KG1 (cell line): ENCODE data around the gene SH3PXD2A.
"Not testable (repeated sequence)": the region's sequence is repeated elsewhere in the genome, so short reads cannot be mapped to it uniquely, and the experiment has no call there.

ENCODE experiments used
- DNase-seq: peaks from one replicate; lab custom pipeline; 2025; lab: John Stamatoyannopoulos, UW

The SH3PXD2A gene

GRCh38 chr10:103666087-103666761, 189.2 kb downstream of the SH3PXD2A start:
- no peak for DNase-seq

DNA sequence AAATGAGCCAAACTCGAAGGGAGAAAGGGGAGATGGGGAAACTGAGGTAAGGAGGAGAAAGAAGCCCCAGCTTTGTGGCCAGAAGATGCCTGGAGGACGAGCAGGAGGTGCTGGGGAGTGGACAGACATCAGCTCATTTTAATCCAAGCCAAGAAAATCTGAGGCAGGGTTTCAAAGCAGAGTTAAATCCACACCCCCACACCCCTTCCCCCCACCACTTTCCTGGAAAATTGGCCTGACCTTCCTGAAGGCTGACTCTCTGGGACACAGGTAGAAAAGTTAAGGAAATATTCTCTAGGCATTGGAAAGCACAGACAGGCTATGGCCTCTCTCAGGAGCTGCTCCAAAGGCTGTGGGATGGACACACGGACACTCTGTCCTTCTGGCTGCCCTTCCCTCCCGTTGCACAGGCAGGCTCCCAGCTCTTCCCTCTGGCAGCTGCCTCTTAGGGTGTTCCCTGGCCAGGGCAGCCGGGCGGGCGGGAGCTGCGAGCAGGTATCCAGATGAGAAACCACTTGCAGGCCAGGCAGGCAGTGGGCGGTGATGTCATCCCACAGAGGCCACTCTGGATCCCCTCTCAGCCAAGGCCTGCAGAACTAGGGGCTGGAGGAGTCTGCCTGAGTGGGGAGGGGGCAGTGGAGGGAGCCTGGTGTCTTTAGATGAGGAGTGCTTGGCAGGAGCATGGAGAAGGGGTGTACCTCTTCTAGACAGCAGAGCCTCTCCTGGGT, 190.1 kb downstream of the SH3PXD2A start:
- no peak for DNase-seq

GRCh38 chr10:103663802-103664201, 191.6 kb downstream of the SH3PXD2A start:
- DNase-seq: no peak

- DNase-seq: no peak
Measured at GRCh38 chr10:103663236-103663635, 192.1 kb downstream of the SH3PXD2A start.

DNA sequence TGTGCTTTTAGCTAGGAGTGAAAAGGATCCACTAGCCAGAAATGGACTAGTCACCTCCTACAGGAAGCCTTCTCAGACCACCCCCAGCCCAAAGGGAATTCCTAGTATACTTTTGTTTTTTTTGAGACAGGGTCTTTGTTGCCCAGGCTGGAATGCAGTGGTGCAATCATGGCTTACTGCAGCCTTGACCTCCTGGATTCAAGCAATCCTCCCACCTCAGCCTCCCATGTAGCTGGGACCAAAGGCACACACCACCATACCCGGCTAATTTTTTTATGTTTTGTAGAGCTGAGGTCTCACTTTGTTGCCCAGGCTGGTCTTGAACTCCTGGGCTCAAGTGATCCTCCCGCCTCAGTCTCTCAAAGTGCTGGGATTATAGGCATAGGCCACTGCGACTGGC, 192.7 kb downstream of the SH3PXD2A start:
- not testable (repeated sequence) for DNase-seq

- peak; percentile 64 for DNase-seq
Measured at GRCh38 chr10:103661198-103661950, 194.0 kb downstream of the SH3PXD2A start.

- DNase-seq: peak; percentile 51
Measured at GRCh38 chr10:103660364-103661197, 194.8 kb downstream of the SH3PXD2A start.

- DNase-seq: no peak
Measured at GRCh38 chr10:103659674-103660363, 195.6 kb downstream of the SH3PXD2A start.

- DNase-seq: no peak
Measured at GRCh38 chr10:103658049-103658577, 197.3 kb downstream of the SH3PXD2A start.

DNA sequence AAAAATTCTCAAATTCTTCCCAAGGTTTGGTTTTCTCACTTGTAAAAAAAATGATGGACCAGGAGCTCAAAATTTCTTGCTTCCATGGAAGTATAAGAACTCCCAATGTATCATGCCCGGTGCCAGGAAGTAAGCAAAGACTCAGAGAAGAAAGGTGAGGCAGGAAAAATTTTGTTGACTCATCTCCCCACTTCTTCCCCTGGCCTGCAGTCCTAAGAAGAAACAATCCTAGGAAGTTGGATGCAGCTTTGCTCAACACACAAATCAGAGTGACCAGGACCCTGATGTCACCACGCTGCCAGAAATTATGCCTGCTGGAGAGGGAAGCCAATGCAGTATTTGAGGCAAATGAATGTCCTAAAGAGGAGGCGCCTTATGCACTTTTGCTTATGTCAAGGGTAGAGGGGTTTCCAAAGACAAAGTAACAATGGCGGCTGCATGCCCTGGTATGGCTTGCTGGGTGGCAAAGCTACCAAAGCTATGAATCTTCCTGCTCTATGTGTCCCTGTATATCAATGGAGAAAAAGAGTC, 198.2 kb downstream of the SH3PXD2A start:
- DNase-seq: no peak

DNA sequence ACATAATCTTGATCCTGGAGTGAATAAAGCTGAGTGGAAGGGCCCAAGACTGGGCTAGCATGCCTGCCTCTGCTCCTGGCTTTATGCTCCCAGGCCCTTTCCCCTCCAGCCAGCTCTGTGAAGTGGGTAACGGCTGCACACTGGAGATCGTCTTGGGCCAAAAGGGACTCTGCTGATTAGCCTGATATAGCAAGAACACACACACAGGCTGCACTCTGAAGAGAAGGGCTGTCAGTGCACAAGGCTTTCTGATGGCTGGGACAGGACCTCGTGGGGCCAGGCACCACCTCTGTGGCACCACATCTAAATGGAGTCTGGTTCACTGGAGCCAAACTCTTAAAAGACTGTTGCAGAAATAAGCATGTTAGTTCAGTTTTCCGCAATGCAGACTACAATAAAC, 200.5 kb downstream of the SH3PXD2A start:
- DNase-seq: no peak

DNA sequence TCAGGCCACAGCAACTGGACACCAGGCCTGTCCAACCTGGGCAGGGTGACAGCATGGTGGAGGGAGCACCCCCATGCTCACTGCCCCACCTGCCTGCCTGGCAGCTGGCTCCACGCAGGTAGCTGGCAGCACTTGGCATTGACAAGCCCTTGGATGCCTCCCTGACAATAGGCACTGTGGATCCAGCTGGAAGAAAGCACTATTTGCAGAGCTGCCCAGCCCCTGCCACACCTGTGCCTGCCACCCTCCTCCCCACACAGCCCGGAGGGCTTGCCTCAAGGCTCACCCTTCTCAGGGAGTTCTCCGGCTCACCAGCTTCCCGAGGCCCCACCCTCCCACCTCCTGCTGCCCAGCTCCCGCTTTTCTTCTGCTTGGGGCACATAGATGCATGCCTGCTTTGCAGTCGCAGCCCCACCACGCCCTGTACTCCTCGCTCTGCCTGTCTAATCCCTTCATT, 201.8 kb downstream of the SH3PXD2A start:
- DNase-seq: no peak

GRCh38 chr10:103652599-103653281, 202.6 kb downstream of the SH3PXD2A start:
- DNase-seq: no peak

GRCh38 chr10:103651783-103652476, 203.4 kb downstream of the SH3PXD2A start:
- DNase-seq: no peak

- no peak for DNase-seq
Measured at GRCh38 chr10:103651333-103651732, 204.0 kb downstream of the SH3PXD2A start.

DNA sequence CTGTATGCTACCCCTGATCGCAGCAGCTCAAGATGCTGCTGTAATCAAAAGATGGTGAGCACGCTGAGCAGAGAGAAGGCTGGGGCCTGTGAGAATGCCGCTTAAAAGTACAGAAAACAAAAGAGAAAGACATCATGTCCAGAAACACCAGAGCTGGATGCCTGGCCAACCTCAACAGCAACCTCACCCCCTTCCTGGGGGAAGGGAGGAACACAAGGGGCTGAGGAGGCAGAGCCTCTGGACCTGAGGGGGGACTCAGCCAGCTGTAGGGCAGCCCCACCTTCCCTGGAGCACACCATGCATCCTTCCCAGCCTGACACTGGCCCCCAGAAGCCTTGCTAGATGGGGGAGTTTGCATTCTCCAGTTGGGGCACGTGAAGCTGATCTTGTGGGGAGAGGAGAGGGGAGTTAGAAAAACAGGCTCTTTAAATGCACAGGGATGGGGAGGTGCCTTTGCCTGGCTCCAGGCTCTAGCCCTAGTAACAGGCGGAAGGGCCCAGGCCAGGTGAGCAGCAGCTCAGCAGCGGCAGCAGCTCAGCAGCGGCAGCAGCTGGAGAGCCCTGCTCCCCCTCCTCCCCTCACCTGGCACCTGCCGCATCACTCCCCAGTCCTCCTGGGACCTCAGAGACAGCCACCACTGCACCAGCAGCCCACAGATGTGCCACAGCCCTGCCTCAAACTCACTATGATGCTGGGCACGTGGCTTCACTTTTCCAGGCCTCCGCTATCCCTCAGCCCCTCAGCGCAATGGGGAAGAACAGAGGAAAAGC, 205.5 kb downstream of the SH3PXD2A start:
- DNase-seq: no peak

DNA sequence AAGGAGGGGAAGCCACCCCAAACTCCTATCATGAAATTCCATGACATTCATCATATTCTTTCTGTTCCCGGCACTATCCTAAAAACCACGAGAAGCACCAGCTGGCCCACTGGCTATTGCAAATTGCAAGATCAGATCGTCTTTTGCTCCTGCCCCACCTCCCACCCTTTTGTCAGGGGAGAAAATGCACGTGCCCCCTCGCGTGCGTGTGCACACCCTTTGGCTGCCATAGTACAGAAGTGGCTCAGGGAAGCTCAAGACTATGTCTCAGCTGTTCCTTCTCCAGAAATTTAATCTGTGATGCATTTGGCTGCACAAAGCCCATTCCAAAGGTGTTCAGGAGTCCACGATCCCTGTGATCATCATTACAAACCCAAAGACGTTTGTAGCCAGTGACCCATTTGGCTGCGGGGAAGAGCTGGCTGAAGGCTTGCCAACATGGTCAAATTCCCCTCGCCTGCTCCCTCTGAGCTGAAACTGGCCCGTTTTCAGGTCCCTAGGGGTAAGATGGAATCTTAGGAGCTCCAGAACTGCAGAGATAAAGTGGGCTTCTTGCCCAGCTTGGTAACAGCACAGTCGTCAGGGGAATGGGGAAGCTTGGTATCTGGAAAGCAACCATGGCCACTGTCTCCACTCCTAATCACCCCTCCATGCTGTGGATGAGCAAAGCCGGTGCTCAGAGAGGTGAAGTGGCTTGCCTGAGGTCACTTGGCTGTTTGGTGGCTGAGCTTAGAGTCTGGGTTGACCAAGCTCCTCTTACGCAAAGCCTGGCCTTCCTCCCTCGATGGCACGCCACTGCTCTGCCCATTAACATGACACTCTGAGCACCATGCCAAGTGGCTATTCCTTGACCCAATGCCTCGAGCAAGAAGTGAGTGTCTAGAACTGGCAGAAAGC, 206.5 kb downstream of the SH3PXD2A start:
- DNase-seq: no peak

DNA sequence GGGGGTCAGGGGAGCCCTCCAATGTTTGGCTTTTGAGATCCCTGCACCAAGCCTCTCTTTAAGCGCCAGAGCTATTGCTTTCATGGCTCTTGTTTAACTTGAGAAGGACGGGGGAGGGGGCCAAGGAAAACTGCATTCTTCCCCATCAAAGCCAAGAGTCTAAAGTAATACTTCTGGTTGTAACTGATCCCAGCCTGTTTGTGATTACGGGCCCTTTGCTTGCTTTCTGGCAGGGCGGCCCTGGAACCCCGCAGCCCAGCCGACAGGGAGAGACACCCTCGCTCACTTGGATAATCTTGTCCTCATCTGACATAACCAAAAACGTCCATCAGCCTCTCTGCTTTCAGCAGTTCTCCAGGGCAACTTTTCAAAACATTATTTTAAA, 207.1 kb downstream of the SH3PXD2A start:
- DNase-seq: no peak
